ENCODE data around the gene SLC13A4. TPM values are rescaled to one million over a fixed set of nuclear protein-coding genes. Genes with fewer than 3 reads are reported as not detected.

The SLC13A4 gene
- total RNA-seq, 1 experiment from 2014 or later, result not detected

DNA sequence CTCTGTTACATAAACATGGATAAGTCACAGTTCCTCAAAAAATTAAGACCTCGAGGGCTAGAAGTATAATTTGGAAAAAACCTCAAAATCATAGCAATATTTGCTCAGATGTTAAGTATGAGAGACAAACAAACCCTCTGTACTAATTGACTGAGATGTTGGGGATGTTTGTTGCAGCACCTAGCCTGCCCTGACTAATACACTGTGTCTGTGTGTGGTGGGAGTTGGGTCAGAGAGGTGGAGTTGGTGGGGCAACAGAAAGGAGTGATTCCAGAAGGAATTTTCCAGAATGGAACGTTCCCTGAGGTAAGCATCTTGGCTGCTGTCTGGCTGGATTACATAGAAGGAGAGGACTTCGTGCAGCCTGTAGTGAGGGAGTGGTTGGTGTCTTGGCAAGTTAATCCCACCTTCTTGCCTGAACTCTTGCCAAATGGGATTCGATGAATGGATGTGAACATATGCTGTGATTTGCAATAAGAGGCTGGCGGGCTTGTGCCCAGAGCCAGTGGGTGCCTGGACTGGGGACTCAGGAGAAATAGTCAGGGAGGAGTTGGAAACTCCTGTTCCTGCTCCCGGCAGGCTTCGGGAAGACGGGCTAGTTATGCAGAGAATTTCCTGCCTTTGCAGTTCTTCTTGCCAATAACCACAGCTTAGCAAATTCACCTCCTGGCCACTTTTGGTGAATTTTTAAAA is 29.9 kb upstream of the SLC13A4 start:
- BruUV-seq (replicated peaks), result no TSS peak
- no peak overlapping the region for H3K27ac Mint-ChIP-seq (ENCODE audit: unreplicated experiment)
- H3K4me3 Mint-ChIP-seq (ENCODE audit: low read depth, unreplicated experiment), result no peak overlapping the region

GRCh38 chr7:135756191-135756590 is 28.2 kb upstream of the SLC13A4 start:
- no peak for TF ChIP-seq CTCF (IDR thresholded peaks at IDR 0.05; ENCODE audit: unreplicated experiment)
- CTCF ChIA-PET, result no interaction called here
- Mint-ChIP-seq H3K27me3 (ENCODE audit: unreplicated experiment) (peaks cover 61% of the 10 kb centered on the region), H3K27ac (ENCODE audit: unreplicated experiment) (no peak overlapping the region), H3K36me3 (ENCODE audit: insufficient read depth, unreplicated experiment) (no peaks in the 10 kb centered on the region), H3K9me3 (ENCODE audit: low read depth, unreplicated experiment) (no peaks in the 10 kb centered on the region), H3K4me1 (ENCODE audit: low read depth, unreplicated experiment) (no peaks in the 10 kb centered on the region), H3K4me3 (ENCODE audit: low read depth, unreplicated experiment) (no peak overlapping the region)
- no TSS peak for BruUV-seq (replicated peaks)
- intact Hi-C loops (cut with micrococcal nuclease; ENCODE audit: unreplicated experiment), result no loop called here
- DNase-seq, result no peak

More for the DNA sequence above, 29.9 kb upstream of the SLC13A4 start:
- CTCF ChIA-PET, result no interaction called here
- Mint-ChIP-seq H3K36me3 (ENCODE audit: insufficient read depth, unreplicated experiment) (no peaks in the 10 kb centered on the region), H3K9me3 (ENCODE audit: low read depth, unreplicated experiment) (no peaks in the 10 kb centered on the region), H3K4me1 (ENCODE audit: low read depth, unreplicated experiment) (no peaks in the 10 kb centered on the region), H3K27me3 (ENCODE audit: unreplicated experiment) (peaks cover 70% of the 10 kb centered on the region)
- intact Hi-C loops (cut with micrococcal nuclease; ENCODE audit: unreplicated experiment), result no loop called here
- no peak for DNase-seq
- no peak for TF ChIP-seq CTCF (IDR thresholded peaks at IDR 0.05; ENCODE audit: unreplicated experiment)

DNA sequence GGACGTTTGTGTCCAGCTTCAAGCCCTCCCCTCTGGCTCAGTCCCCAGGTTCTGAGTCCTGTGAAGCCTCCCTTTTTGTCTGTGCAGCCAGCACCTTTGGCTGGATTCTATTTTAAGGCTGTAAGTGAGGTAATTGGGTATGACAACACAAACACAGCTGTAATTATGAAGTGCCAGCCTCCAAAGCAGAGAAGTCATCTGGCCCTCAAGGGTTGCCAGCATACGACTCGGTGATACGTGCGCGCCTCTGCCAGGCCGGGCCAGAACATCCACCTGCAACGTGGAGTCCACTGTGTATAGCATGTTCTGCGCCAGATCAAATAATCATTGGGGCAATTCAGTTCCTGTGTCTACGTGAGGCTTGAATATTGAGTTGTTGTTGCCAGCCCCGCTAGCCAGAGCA is 27.4 kb upstream of the SLC13A4 start:
- CTCF ChIA-PET, result no interaction called here
- intact Hi-C loops (cut with micrococcal nuclease; ENCODE audit: unreplicated experiment), result no loop called here
- Mint-ChIP-seq H3K4me1 (ENCODE audit: low read depth, unreplicated experiment) (no peaks in the 10 kb centered on the region), H3K27me3 (ENCODE audit: unreplicated experiment) (peaks cover 57% of the 10 kb centered on the region), H3K27ac (ENCODE audit: unreplicated experiment) (no peak overlapping the region), H3K36me3 (ENCODE audit: insufficient read depth, unreplicated experiment) (no peaks in the 10 kb centered on the region), H3K4me3 (ENCODE audit: low read depth, unreplicated experiment) (no peak overlapping the region), H3K9me3 (ENCODE audit: low read depth, unreplicated experiment) (no peaks in the 10 kb centered on the region)
- no peak for DNase-seq
- no TSS peak for BruUV-seq (replicated peaks)
- TF ChIP-seq CTCF (IDR thresholded peaks at IDR 0.05; ENCODE audit: unreplicated experiment), result no peak

DNA sequence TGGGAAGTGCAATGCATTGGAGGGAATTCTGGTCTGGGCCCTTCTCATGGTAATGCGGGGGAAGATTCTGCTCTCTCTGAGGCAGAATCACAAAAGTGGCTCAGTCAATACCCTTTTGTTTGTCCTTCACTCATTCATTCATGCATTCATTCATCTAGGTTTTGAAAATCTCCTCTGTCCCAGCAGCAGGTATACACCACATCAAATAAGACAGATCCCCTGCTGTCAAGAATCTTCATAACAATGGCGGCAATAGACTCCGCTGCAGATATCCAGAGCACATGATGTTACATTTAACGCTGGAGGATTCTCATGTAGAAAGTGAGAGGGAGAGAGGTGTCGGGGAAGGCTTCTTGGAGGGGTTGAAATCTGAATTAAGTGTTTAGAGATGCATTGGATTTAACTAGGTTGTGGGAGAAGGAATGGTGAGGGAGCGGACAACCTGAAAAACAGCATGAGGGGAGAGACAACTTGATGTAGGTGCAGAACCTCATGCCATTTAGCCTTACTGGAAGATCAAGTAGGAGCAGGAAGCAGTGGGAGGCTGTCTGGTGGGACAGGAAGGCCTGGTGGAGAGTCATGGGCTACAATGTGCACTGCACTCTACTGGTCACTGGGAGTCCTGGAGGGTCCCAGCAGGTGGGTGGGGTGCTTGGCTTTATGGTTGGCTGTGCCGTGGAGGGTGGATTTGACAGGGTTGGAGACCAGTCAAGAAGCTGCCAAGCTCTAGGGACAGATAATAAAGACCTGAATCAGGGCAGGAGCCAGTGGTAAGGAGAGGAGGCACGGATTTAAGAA is 25.8 kb upstream of the SLC13A4 start:
- H3K9me3 Mint-ChIP-seq (ENCODE audit: low read depth, unreplicated experiment), result no peaks in the 10 kb centered on the region
- TF ChIP-seq CTCF (IDR thresholded peaks at IDR 0.05; ENCODE audit: unreplicated experiment), result no peak
- H3K27me3 Mint-ChIP-seq (ENCODE audit: unreplicated experiment), result peaks cover 47% of the 10 kb centered on the region
- no peak overlapping the region for H3K4me3 Mint-ChIP-seq (ENCODE audit: low read depth, unreplicated experiment)
- H3K4me1 Mint-ChIP-seq (ENCODE audit: low read depth, unreplicated experiment), result no peaks in the 10 kb centered on the region
- BruUV-seq (replicated peaks), result no TSS peak
- H3K27ac Mint-ChIP-seq (ENCODE audit: unreplicated experiment), result no peak overlapping the region
- DNase-seq, result no peak
- intact Hi-C loops (cut with micrococcal nuclease; ENCODE audit: unreplicated experiment), result no loop called here
- CTCF ChIA-PET, result no interaction called here
- H3K36me3 Mint-ChIP-seq (ENCODE audit: insufficient read depth, unreplicated experiment), result no peaks in the 10 kb centered on the region

All from Calu3 (cell line).